PC-9 (cell line): ENCODE results near the gene CORIN. TPM values are rescaled to one million over a fixed set of nuclear protein-coding genes. Genes with fewer than 3 reads are reported as not detected.
"Not testable (repeated sequence)": the region's sequence is repeated elsewhere in the genome, so short reads cannot be mapped to it uniquely, and the experiment has no call there.

Experiments
- BruUV-seq: library from RNA; stranded (reverse); fragments of 400-500 nt; replicated peaks from 2 replicates; lab custom pipeline; 2021; lab: Mats Ljungman, UMichigan
- CTCF ChIA-PET: fragments of 300-600 bp; sonication (Branson Sonifier 250); formaldehyde crosslinking; loops from one replicate; lab custom pipeline; 2022; ENCODE audit warnings: antibody characterized with exemption; lab: Charles Lee
- POLR2A ChIA-PET: fragments of 300-600 bp; sonication (Branson Sonifier 250); formaldehyde crosslinking; loops from one replicate; lab custom pipeline; 2022; ENCODE audit warnings: antibody characterized with exemption; ENCODE audit not compliant: unreplicated experiment; lab: Charles Lee
- DNase-seq, 2 experiments: peaks; one replicate each; pipeline versions ENCODE4 v3.0.0 to v3.0.0-alpha.2; 2015 to 2022; ENCODE audit warnings: mixed read lengths in 1 of 2
- H2AFZ ChIP-seq: fragments of 200-600 bp; sonication (generic); 2 replicates; pipeline ENCODE4 v1.8.1; 2017; ENCODE audit warnings: antibody characterized with exemption
- H3F3A ChIP-seq: fragments of 200-600 bp; sonication (generic); 2 replicates; pipeline ENCODE4 v1.8.1; 2017; ENCODE audit warnings: antibody characterized with exemption, mild to moderate bottlenecking, low read depth; ENCODE audit not compliant: insufficient read depth
- H3K27ac ChIP-seq: fragments of 200-600 bp; sonication (generic); 2 replicates; pipeline ENCODE4 v1.6.1; 2016; ENCODE audit warnings: mixed run types
- H3K27me3 ChIP-seq: fragments of 200-600 bp; sonication (generic); 2 replicates; pipeline ENCODE4 v1.6.1; 2016; ENCODE audit warnings: low read depth, mixed run types; ENCODE audit not compliant: insufficient read depth
- H3K36me3 ChIP-seq: fragments of 200-600 bp; sonication (generic); 2 replicates; pipeline ENCODE4 v1.6.1; 2016; ENCODE audit warnings: low read depth, mixed run types
- H3K4me1 ChIP-seq: fragments of 200-600 bp; sonication (generic); replicated peaks from 2 replicates; pipeline ENCODE4 v1.6.1; 2016; ENCODE audit warnings: mixed run types; ENCODE audit not compliant: insufficient read depth
- H3K4me2 ChIP-seq: fragments of 200-600 bp; sonication (generic); 2 replicates; pipeline ENCODE4 v1.6.1; 2017; ENCODE audit warnings: mixed run types
- H3K4me3 ChIP-seq: fragments of 200-600 bp; sonication (generic); 2 replicates; pipeline ENCODE4 v1.6.1; 2016; ENCODE audit warnings: mixed run types
- H3K79me2 ChIP-seq: fragments of 200-600 bp; sonication (generic); 2 replicates; pipeline ENCODE4 v1.6.1; 2017; ENCODE audit warnings: low read depth, mixed run types
- H3K9me2 ChIP-seq: fragments of 200-600 bp; sonication (generic); 2 replicates; pipeline ENCODE4 v1.8.1; 2017; ENCODE audit warnings: mild to moderate bottlenecking; ENCODE audit not compliant: insufficient read depth
- H3K9me3 ChIP-seq: fragments of 200-600 bp; sonication (generic); 2 replicates; pipeline ENCODE4 v1.8.1; 2016; ENCODE audit warnings: low read depth; ENCODE audit not compliant: insufficient read depth
- H4K20me1 ChIP-seq: fragments of 200-600 bp; sonication (generic); 2 replicates; pipeline ENCODE4 v1.8.1; 2017; ENCODE audit not compliant: insufficient read depth
- EZH2 ChIP-seq: fragments of 200-600 bp; sonication (generic); IDR thresholded peaks from 2 replicates; pipeline ENCODE4 v1.8.0; 2017; ENCODE audit warnings: antibody characterized with exemption, low read depth
- intact Hi-C: fragments of 100-400 bp; cut with micrococcal nuclease; formaldehyde crosslinking; loops from one replicate; pipeline ENCODE4 v1.10.0; 2022; ENCODE audit not compliant: unreplicated experiment
- total RNA-seq: library from RNA; stranded (reverse); gene quantifications from 2 replicates; pipeline ENCODE4 v1.2.3, GENCODE V29; 2021
- TF ChIP-seq, protein P1 (sequence below): fragments of 200-600 bp; sonication (generic); conservative IDR thresholded peaks from 2 replicates; pipeline ENCODE4 v1.6.1; 2017; ENCODE audit warnings: mixed run types, antibody characterized with exemption, mild to moderate bottlenecking, moderate library complexity

CORIN gene
- total RNA-seq, 1 experiment from 2014 or later = not detected

DNA sequence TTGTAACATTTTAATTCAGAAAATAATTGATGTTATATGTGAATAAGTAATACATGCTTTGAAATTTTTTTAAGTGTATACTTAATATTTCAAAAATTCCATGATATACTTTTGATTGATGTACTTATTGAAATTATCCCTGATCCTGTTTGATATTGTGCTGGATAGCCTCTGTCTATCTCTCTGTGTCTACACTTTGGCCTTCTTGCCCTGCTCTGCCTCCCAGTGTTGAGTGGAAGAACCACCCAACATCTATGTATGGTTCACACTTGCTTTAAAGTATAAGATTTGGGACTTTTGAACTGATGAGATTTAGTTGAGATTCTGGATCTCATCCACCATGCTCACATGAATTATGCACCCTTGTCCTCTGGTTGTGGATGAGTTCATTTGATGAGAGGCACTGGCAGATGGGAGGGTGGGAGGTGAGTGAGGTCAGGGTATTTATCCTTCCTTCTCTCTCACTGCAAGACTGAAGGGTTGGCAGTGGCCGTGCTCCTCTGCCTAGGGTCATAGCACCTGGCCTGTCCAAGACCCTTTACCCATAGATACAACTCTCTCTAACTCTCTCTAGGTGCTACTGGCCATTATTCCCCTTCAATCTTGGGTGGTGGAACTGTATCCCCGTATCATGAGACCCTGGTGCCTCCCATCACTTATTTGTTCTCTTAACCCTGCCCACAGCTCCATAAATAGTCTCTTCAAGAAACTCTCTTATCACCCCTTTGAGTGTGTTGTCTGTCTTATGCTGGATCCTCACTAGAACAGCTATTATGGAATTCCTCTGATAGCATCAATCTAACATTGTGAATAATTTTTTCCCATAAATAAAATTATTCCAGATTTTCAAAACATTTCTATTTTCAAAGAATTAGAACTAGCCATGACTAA, 75.2 kb downstream of the CORIN start:
- BruUV-seq = no TSS peak
- Histone ChIP-seq H3K79me2 (no peaks in the 10 kb centered on the region), H3K27ac (no peak overlapping the region), H3K4me3 (no peak overlapping the region), H3K9me3 (no peaks in the 10 kb centered on the region), H3K4me2 (no peak overlapping the region), H3K4me1 (no peaks in the 10 kb centered on the region), H3F3A (no peaks in the 10 kb centered on the region), H3K9me2 (no peaks in the 10 kb centered on the region), H3K27me3 (no peaks in the 10 kb centered on the region), H2AFZ (no peak overlapping the region), H3K36me3 (no peaks in the 10 kb centered on the region), H4K20me1 (no peaks in the 10 kb centered on the region)
- ChIA-PET POLR2A (no interaction called here), CTCF (no interaction called here)
- intact Hi-C loops = no loop called here
- no peak for DNase-seq
- TF ChIP-seq EZH2 = no peak
- TF ChIP-seq, protein P1, sequence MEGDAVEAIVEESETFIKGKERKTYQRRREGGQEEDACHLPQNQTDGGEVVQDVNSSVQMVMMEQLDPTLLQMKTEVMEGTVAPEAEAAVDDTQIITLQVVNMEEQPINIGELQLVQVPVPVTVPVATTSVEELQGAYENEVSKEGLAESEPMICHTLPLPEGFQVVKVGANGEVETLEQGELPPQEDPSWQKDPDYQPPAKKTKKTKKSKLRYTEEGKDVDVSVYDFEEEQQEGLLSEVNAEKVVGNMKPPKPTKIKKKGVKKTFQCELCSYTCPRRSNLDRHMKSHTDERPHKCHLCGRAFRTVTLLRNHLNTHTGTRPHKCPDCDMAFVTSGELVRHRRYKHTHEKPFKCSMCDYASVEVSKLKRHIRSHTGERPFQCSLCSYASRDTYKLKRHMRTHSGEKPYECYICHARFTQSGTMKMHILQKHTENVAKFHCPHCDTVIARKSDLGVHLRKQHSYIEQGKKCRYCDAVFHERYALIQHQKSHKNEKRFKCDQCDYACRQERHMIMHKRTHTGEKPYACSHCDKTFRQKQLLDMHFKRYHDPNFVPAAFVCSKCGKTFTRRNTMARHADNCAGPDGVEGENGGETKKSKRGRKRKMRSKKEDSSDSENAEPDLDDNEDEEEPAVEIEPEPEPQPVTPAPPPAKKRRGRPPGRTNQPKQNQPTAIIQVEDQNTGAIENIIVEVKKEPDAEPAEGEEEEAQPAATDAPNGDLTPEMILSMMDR = no peak

DNA sequence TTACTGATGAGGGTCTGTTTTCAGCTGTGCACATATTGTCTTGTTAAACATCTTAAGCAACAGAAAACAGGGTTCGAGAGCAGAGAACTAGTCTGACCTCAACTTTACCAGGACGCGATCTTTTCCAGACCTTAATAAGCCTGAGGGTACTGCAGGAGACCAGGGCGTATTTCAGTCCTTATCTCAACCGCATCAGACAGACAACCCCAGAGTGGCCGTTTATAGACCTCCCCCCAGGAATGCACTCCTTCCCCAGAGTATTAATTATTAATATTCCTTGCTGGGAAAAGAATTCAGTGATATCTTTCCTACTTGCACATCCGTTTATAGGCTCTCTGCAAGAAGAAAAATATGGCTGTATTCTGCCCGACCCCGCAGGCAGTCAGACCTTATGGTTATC, 84.6 kb downstream of the CORIN start:
- BruUV-seq, H2AFZ ChIP-seq, DNase-seq, H3K9me3 ChIP-seq, H3K9me2 ChIP-seq, H3F3A ChIP-seq, POLR2A ChIA-PET, H3K27me3 ChIP-seq, H3K36me3 ChIP-seq, H3K27ac ChIP-seq, intact Hi-C loops, CTCF ChIA-PET, H3K79me2 ChIP-seq, H3K4me1 ChIP-seq, H4K20me1 ChIP-seq, H3K4me3 ChIP-seq, H3K4me2 ChIP-seq: not testable (repeated sequence)

DNA sequence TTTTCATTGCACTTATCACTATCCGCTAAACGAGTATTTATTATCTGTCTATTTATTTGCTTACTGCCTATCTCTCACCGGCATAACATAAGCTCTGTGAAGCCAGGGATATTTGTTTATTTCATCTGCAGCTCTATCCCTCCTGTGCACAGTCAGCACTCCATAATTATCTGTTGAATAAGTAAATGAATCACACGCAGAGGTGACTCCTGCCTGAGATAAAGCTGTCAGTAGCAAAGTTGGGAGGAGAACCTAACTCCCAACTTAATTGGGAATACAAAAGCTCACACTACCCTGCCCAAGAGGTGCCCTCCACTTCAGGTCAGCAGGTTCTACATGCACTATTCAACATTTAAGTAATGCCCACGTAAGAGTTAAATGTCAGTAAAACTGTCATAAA, 85.7 kb downstream of the CORIN start:
- DNase-seq = no peak
- CTCF ChIA-PET = no interaction called here

More for the DNA sequence above, 85.7 kb downstream of the CORIN start:
- no peak overlapping the region for H3K4me3 ChIP-seq
- no peaks in the 10 kb centered on the region for H3K79me2 ChIP-seq
- no peaks in the 10 kb centered on the region for H4K20me1 ChIP-seq
- H3F3A ChIP-seq = no peaks in the 10 kb centered on the region
- TF ChIP-seq, protein P1 = no peak
- TF ChIP-seq EZH2 = no peak
- POLR2A ChIA-PET = no interaction called here
- no peak overlapping the region for H2AFZ ChIP-seq
- H3K27me3 ChIP-seq = no peaks in the 10 kb centered on the region
- no peaks in the 10 kb centered on the region for H3K36me3 ChIP-seq
- H3K4me1 ChIP-seq = no peaks in the 10 kb centered on the region
- H3K27ac ChIP-seq = no peak overlapping the region
- no peaks in the 10 kb centered on the region for H3K9me3 ChIP-seq
- BruUV-seq = no TSS peak
- intact Hi-C loops = no loop called here
- H3K9me2 ChIP-seq = no peaks in the 10 kb centered on the region
- no peak overlapping the region for H3K4me2 ChIP-seq
